HG02610 (cell line): Measurements from ENCODE around the gene PPHLN1.
"Not testable (repeated sequence)": the region's sequence is repeated elsewhere in the genome, so short reads cannot be mapped to it uniquely, and the experiment has no call there.

ENCODE experiments used
- ATAC-seq: cut with Tn5 transposase; IDR thresholded peaks from one replicate; pipeline ENCODE4 v1.9.1; 2021; ENCODE audit warnings: mild to moderate bottlenecking, moderate library complexity; ENCODE audit not compliant: unreplicated experiment

The PPHLN1 gene

DNA sequence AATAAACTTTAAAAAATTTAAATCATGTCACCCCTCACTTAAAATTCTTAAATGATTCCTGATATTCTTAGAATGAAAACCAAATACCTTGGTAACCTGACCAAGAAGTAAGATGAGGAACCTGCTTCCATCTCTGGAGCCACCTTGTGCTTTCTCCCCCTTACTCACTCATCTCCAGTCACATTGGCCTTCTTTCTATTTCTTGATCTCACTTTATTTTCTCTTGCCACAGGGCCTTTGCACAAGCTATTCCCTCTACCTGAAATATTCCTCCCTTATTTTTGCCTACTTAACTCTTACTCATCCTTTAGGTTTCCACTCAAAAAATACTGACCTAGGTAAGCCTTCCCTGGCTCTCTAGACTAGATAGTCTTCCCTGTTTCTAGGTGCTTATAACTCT lies 5.2 kb upstream of the PPHLN1 start:
- no peak for ATAC-seq

DNA sequence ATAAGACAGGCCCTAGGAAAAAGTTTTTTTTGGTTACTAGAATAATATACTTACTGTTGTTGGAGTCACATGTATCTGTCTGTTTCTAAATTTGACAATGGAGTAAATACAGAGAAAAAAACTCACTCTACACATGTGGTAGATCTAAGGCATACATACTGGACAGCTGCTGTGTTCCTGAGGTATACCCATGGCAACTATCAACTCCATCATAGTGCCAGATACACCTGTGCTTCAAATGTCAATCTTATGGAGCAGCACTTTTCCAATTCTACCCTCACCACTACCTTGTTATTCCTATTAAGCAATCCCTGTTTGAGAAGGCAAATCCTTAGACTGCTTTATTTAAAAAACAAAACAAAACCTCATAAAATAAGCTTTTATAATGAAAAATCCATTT lies 3.4 kb upstream of the PPHLN1 start:
- no peak for ATAC-seq

DNA sequence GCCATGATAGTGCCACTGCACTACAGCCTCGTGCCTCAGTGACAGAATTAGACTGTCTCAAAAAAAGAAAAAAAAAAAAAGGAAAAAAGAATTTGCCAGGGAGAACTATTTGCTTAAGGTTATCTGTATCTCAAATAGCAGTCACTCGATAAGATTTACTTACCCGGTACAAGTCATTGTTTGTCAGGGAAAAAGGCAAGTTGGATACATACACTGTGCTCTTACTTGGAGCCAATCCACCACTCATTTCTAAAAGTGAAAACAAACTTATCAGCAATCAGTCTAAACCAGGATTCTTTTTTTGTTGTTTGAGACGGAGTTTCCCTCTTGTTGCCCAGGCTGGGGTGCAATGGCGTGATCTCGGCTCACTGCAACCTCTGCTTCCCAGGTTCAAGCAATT lies 2.1 kb upstream of the PPHLN1 start:
- no peak for ATAC-seq

DNA sequence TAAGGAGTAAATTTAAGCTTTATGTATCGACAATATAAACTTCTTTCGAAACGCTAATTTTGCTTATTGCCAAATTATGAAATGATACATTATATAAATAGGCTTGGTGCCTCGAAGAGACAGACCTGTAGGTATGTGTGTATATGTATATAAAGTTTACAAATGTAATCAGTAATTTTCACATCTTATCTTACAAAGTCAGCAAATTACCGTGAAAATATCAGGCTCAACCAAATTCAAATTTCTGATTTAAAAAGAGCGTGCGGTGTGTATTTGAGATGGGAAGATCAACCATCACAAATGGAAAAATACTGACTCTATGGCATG lies 678 bp upstream of the PPHLN1 start:
- no peak for ATAC-seq

DNA sequence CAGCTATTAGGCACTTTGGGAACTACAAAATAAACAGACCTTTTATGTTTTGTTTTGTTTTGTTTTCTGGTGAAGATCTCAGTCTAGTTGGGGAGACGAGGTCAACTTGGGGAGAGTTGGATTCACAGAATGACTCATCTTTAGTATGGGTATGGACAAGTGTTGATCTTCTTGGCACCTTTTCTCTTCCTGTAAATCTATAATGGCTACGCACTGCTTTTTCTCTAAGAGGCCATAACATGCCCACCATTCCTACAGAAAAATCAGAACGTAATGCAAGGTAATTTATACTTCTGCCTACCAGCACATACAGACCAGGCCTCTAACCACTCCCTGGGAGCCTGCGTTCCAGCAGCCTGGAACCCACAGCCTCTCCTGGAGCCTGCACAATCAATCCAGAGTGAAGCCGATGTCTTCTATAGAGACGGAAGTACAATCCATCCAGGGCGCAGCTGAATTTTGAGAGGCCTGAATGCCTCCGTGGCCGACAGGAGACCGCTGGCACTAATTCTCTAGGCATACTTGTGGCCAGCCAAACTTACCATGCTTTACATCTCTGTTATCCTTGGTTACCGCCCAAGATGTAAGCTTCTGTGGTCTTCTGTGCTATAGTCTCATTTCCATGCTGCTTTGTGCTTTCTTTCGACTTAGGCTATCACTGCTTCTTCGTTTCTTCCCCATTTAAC lies 717 bp downstream of the PPHLN1 start:
- peak; percentile 25 for ATAC-seq

DNA sequence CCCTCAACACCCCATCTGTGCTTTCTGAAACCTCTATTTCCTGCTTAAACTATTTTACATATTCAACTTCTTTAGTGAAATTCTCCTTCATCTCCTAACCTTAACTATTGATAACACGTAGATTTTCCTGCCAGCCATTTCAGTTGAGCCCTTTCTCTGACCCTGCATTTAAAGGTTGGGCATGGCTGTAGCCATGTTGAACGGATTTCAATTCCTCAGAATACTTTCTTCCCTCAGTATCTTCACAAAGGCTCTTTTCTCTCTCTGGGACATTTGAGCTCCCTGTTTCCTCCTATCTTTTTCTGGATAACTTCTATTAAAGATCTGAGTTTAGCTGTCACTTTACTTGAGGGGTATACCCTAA lies 1.2 kb downstream of the PPHLN1 start:
- ATAC-seq = no peak

DNA sequence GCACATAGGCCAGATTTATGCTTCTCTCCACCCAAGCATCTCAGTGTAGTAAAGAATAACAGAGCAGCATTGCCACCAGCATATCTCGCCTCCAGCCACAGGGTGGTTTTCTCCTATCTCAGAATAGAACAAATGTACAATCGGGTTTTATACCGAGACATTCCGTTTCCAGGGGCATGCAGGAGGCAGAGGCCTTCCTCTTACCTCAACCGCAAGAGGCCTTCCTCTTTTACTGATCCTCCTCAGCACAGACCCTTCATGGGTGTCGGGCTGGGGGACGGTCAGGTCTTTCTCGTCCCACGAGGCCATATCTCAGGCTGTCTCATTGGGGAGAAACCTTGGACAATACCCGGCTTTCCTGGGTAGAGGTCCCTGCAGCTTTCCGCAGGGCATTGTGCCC lies 4.1 kb downstream of the PPHLN1 start:
- not testable (repeated sequence) for ATAC-seq

DNA sequence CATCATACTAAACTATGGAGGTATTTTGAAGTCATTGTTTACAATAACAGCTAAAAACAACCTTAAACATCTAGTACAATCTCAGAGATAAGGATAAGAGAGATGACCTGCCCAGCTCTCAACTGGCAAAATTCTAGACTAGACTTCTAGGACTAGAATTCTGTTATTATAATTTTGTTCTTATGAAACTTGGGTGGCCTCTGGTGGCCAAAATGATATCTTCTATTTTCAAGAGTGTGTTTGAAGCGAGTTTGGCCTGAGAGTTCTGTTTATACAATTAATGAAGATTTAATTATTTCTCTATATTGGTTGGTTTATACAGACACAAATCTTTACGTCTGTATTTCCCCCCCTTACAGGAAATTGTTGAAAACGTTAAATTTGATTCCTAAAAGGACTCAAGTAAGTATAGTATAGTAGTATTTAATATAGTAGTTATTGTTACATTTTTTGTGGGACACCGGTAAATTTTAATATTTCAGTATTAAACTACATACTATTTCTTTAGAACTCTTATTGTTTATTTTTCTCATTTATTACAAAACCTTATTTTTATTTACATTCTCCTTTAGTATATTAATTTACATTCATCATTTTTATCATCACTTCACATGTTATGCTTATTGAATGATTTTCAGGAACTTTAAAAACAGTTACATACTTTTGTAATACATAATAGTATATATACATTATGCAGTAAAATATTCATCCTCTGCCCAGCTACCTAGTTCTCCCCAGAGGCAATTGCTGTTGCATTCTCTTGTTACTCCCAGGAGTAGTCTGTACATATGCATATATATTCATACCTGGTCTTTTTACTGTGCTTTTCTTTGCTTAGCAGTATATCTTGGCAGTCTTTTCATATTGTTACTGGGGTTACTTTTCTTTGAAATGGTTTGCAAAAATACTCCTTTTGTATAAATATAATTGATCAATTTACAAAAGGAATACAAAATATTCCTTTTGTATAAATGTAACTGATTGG lies 6.6 kb downstream of the PPHLN1 start:
- peak; percentile 75 for ATAC-seq

DNA sequence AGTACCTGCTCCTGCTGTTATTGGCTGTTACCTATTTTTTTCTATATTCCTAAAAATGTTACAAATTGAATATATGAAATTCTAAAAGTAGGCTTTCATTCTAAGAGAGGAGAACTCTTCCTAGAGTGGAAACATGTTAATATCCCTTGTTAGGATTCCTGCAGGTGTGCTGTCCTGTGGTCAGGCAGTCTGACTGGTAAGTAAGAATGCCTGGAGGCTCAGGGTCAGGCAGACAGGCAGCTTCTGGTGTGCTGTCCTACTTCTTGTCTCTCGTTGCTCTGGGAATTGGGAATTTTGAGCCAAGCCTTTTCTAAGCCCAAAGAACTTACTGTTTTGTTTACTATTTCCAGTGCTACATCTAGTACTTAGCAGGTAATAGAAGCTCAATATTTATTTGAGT lies 10.3 kb downstream of the PPHLN1 start:
- ATAC-seq = no peak

DNA sequence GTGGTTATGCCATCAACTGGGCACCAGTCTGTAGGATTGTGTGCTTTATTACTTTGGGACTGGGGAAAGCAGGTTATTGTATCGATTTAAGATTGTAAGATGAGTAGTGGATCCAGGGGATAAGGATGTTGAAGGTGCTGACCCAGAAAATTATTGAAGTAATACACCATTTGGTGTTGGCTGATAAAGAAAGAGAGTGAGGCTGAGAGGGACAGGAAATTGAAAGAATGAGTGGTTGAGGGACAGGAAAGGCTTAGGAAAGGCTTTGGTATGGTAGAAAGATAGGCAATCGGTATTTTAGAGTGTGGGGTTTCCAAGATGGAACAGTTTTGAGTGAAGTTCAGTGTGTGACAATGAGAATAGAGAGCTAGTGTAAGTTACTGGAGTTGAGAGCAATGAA lies 12.3 kb downstream of the PPHLN1 start:
- ATAC-seq = no peak

DNA sequence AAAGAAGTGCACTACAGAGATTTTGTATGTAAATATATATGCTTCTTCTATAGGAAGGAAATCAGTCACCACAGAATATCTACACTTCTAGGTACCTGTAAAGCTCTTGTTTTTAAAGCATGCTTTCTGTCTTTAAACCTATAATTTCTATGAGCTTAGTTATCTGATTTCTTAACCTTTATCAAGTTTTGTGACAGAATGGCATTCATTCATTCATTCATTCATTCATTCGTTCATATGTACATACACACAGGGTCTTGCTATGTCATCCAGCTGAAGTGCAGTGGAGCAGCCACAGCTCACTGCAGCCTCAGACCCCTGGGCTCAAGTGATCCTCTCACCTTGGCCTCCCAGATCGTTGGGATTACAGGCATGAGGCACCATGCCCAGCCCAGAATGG lies 16.1 kb downstream of the PPHLN1 start:
- ATAC-seq = no peak

DNA sequence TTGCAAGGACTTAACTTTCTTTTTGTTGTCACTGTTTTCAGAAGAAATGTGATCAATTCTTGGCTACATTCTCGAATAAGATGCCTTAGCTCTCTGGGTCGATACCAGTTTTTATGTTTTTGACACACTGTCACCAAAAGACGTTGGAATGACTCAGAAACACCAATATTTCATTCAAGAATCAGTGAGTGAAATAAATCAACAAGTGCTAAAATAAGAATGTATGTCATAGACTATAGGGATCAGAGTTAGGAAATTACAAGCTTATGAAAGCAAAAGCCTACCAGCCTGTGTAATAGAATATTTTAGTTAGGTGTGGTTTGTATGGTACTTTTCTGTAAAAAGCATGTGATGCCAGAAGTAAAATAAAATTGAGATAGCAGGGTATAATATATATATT lies 17.8 kb downstream of the PPHLN1 start:
- ATAC-seq = no peak

DNA sequence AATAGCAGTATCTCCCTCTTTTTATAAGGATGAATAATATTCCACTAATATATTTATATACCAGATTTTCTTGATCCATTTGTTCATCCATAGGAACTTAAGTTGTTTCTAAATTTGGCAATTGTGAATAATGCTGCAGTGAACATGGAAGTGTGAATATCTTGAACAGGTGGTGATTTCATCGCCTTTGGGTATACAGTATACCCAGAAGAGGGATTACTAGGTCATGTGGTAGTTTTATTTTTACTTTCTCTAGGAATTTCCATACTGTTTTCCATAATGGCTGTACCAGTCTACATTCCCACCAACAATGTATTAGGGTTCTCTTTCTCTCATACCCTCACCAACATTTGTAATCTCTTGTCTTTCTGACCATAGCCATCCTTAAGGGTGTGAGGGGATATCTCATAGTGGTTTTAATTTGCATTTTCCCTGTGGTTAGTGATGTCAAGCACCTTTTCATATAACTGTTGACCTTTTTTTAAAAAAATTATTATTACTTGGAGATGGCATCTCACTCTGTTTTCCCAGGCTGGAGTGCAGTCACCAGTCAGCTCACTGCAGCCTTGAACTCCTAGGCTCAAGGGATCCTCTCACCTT lies 20.5 kb downstream of the PPHLN1 start:
- no peak for ATAC-seq

DNA sequence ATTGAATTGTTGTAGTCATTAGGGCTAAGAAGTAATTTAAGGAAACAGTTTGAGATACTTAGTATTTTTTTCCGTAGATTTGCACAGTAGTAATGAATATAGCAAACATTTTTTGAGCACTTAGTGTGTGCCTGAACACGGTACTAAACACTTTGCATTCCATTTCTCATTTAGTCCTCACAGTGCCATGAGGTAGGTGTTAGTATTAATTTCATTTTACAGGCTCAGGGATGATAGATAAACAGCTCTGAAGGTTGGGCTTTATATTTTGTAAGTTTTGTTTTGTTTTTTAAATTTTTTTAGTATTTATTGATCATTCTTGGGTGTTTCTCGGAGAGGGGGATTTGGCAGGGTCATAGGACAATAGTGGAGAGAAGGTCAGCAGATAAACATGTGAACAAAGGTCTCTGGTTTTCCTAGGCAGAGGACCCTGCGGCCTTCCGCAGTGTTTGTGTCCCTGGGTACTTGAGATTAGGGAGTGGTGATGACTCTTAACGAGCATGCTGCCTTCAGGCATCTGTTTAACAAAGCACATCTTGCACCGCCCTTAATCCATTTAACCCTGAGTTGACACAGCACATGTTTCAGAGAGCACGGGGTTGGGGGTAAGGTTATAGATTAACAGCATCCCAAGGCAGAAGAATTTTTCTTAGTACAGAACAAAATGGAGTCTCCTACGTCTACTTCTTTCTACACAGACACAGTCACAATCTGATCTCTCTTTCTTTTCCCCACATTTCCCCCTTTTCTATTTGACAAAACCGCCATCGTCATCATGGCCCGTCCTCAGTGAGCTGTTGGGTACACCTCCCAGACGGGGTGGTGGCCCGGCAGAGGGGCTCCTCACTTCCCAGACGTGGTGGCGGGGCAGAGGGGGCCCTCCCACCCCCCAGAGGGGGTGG lies 23.4 kb downstream of the PPHLN1 start:
- ATAC-seq = not testable (repeated sequence)

DNA sequence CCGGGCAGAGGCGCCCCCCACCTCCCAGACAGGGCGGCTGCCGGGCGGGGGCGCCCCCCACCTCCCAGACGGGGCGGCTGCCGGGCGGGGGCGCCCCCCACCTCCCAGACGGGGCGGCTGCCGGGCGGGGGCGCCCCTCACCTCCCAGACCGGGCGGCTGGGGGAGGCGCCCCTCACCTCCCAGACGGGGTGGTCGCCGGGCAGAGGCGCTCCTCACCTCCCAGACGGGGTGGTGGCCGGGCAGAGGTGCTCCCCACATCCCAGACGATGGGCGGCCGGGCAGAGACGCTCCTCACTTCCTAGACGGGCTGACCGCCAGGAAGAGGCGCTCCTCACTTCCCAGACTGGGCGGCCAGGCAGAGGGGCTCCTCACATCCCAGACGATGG lies 24.0 kb downstream of the PPHLN1 start:
- not testable (repeated sequence) for ATAC-seq

DNA sequence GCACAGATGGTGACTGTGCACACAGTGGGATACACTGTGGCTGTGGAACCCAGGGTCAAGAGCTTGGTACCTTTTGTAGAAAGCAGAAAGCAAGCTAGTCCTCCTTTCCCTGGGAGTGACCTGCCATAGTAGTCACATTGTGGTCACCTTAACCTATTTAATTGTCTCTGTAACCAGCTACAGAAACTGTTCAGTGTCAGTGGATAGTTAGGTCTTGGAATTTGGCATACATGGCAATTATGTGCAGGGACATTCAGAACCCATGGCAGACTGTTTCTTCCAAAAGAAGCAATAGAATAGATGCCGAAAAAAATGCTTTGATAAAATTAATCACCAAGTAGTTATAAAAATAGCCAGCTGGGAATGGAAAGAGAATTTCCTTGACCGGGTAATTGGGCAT lies 30.4 kb downstream of the PPHLN1 start:
- ATAC-seq = no peak

DNA sequence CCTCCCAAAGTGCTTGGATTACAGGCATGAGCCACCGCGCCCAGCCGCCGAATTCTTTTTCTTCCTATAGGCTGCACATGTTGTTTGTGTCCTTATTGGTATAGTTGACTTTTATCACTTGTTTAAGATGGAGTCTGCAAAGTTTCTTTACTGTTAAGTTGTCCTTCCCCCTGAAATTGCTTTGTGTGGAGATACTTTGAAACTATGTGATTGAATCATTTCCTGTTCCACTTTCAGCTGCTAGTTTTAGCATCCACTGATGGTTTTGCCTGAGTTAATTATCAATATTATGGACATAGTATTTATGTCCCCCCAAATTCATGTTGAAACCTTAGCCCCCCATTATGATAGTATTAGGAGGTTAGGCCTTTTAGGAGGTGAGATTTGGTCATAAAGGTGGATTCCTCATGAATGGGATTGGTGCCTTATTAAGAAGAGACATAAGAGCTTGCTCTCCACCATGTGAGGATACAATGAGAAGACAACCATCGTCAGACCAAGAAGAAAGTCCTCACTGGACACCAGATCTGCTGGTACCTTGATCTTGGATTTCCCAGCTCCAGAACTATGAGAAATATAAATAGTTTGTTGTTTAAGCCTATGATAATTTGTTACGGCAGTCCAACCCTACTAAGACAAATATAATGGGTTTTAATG lies 34.9 kb downstream of the PPHLN1 start:
- ATAC-seq = no peak

DNA sequence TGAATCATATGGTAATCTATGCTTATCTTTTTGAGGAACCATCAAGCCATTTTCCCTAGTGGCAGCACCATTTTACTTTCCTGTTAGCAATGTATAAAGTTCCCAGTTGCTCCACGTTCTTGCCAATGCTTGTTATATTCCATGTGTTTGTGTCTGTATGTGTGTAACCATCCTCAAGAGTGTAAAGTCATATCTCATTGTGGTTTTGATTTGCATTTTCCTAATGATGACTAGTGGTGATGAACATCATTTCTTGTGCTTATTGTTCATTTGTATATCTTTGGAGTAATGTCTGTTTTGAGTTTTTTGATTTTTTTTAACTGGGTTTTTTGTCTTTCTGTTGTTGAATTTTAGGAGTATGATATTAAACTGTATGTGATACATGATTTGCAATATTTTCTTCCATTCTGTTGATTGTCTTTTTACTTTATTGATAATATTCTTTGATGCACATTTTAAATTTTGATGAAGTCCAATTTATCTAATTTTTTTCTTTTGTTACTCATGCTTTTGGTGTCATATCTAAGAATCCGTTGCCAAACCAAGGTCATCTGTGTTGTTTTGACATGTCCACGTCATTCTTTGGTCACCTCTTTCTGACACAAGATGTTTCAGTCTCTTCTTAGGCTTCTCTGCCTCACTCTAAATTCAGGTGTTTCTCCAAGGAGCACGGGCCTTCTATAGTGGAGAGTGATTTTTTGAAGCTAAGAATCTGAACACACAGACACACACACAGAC lies 36.1 kb downstream of the PPHLN1 start:
- ATAC-seq = no peak

DNA sequence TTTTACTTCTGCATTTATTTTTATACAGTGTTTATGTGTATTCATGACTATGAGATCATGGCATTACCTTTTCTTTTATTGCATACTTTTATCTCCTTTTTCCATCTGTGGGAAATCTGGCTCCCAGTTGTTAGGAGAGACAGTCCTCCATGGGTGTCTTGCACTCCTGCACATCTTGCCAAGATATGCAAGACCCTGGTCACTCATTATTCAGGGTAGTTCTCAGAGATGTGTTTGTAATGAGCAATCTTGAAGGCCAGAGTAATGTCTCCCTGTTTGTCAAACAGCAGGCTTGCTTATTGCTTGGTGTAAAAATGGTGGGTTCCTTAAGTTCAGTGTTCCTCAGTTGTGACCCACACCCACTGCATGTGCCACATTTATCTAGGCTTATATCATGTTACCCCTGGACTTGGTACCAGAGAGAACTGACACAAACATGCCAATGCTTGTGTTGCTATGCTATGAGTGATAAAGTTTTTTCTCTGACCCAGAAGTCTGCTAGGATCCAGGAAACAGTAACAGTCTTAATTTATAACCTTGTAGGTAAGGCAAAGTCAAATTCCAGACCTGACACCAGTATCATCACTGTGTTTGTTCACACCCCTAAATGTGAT lies 36.8 kb downstream of the PPHLN1 start:
- ATAC-seq = no peak
